ENCODE data around the gene TMEM178B.

Gene TMEM178B

DNA sequence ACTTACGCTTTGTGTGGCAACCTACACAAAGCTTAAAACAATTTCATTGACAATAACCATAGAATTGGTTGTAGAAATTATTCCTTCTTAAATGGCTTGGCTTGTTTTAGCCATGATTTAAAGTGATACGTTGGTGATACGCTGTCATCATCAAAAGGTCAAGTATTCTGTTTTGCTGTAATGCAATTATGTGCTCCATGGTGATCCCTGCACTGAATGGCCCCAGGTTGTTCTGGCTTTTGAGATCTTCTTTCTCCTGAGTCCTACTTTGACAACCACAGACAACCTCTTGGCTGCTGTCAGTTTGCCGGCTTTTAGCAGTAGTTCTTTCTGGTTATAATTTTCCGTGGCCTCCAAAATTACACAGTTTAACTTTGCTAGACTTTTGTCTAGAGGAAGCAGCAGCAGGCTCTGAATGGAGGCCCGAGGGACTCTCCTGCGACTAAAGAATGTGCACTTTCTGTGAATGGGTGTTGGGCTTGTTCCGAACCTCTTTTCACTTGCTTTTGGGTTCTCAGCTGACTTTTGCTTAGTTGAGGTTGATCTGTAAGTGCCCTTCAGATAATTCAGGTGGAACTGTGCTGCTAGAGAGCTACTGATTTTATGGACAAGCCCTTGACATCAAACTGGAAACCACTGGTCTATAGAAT lies 104.7 kb downstream of the TMEM178B start:
- TF ChIP-seq, protein P1, sequence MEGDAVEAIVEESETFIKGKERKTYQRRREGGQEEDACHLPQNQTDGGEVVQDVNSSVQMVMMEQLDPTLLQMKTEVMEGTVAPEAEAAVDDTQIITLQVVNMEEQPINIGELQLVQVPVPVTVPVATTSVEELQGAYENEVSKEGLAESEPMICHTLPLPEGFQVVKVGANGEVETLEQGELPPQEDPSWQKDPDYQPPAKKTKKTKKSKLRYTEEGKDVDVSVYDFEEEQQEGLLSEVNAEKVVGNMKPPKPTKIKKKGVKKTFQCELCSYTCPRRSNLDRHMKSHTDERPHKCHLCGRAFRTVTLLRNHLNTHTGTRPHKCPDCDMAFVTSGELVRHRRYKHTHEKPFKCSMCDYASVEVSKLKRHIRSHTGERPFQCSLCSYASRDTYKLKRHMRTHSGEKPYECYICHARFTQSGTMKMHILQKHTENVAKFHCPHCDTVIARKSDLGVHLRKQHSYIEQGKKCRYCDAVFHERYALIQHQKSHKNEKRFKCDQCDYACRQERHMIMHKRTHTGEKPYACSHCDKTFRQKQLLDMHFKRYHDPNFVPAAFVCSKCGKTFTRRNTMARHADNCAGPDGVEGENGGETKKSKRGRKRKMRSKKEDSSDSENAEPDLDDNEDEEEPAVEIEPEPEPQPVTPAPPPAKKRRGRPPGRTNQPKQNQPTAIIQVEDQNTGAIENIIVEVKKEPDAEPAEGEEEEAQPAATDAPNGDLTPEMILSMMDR (IDR thresholded peaks at IDR 0.05; ENCODE audit: control extremely low read depth, extremely low read depth, low read depth, missing control alignments): no peak
- POLR2A ChIA-PET: no interaction called here
- CTCF ChIA-PET: interaction anchor here (1.1 to 1.8 kb wide), 2 partner anchors 10 to 13 kb away, joined by 3 to 6 read pairs; no protein-coding TSS in a partner anchor
- DNase-seq (ENCODE audit: extremely low spot score): no peak

DNA sequence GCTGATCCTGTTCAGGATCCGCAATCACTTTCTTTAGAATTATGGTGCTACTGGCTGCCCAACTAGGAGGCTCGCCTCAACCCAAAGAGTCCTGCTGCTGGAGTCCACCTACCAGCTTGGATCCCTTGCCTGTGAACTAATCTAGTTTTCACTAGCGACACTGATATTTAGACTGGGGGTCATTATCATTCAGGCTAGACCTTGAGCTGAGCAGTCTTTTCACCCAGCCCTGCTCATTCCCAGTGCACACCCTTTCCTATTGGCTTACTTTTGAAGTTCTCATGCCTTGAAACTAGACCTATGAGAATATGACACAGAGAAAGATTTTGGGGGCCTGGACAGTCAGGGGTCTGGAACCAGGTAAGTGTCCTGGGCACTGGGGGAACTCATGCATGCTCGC lies 107.9 kb downstream of the TMEM178B start:
- TF ChIP-seq, protein P1 (IDR thresholded peaks at IDR 0.05; ENCODE audit: control extremely low read depth, extremely low read depth, low read depth, missing control alignments): no peak
- CTCF ChIA-PET: no interaction called here
- no peak for DNase-seq (ENCODE audit: extremely low spot score)
- POLR2A ChIA-PET: no interaction called here

DNA sequence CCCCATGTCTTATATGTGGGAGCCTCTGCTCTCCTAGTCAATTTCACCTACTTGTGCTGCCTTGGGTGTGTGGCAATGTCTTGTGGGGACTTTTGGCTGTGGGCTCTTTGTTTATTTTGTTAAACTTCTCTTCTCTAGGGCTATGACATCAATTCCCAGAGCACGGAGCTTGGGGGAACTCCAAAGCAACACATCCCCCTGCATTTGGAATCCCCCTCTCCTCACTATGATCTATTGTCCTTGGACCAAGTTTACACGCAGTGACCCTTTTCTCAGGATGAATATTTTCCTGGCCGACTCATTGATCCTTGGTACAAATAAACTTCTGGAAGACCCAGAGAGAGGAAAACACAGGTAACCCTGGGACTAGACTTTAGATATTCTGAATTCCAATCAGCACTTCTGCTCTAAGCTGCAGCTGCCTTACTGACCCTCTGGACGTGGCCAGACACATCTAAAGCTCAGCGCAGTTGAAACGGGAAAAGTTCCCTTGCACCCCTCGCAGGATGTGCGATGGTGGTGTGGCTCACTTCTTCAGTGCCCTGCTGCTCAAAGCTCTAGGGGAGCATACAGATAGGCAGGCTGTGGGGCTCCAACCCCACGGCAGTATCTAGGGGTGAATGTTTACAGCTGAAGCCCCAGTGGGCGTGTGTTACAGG lies 110.8 kb downstream of the TMEM178B start:
- ChIA-PET POLR2A (no interaction called here), CTCF (no interaction called here)
- DNase-seq (ENCODE audit: extremely low spot score): peak; percentile 26
- TF ChIP-seq, protein P1 (IDR thresholded peaks at IDR 0.05; ENCODE audit: control extremely low read depth, extremely low read depth, low read depth, missing control alignments): no peak

DNA sequence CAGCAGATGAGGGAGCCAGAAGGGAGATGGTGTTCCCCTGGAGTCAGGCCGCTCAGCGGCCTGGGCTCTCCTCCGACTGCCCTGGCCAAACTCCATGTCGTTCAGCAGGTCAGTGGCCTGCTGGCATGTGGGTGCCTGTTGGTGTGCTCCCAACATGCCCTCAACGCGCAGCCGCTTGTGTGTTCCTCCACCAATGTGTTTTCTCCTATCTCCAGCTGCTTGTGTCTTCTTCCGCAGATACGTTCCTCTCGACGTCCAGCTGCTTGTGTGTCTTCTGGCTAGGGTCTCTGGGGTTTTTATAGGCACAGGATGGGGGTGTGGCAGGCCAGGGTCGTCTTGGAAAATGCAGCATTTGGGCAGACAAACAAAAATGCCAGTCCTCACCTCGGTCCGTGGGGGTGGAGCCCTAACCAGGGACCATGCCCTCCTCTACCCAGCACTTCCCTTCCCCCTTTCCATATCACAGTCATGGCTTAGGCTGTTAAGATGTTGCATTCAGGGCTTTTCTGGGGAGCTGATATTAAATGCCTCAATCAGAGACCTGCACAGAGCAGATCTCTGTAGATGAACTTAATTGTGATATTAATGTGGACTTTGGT lies 111.6 kb downstream of the TMEM178B start:
- TF ChIP-seq, protein P1 (IDR thresholded peaks at IDR 0.05; ENCODE audit: control extremely low read depth, extremely low read depth, low read depth, missing control alignments): no peak
- ChIA-PET POLR2A (no interaction called here), CTCF (no interaction called here)
- no peak for DNase-seq (ENCODE audit: extremely low spot score)

DNA sequence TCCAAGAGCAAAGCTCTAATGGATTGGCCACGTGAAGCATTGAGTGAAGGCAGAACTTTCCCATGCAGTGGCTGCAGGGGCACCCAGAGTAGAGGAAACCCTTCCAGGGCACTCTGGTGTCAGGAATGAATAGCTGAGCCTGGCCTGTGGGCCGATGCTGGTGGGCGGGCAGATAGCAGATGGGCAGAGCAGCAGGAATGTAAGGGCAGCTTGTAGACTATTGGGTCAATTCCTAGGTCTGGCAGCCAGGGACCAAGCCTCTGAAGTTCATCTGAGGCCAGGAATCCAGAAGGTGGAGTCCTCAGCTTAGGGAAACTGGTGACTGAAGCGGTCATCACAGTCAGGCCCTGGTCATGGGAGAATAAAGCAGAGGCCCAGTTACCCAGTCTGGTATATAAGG lies 115.4 kb downstream of the TMEM178B start:
- CTCF ChIA-PET: interaction anchor here (0.9 kb wide), 1 partner anchor 12 kb away, joined by 4 read pairs; no protein-coding TSS in a partner anchor
- TF ChIP-seq, protein P1 (IDR thresholded peaks at IDR 0.05; ENCODE audit: control extremely low read depth, extremely low read depth, low read depth, missing control alignments): no peak
- DNase-seq (ENCODE audit: extremely low spot score): no peak
- POLR2A ChIA-PET: no interaction called here

DNA sequence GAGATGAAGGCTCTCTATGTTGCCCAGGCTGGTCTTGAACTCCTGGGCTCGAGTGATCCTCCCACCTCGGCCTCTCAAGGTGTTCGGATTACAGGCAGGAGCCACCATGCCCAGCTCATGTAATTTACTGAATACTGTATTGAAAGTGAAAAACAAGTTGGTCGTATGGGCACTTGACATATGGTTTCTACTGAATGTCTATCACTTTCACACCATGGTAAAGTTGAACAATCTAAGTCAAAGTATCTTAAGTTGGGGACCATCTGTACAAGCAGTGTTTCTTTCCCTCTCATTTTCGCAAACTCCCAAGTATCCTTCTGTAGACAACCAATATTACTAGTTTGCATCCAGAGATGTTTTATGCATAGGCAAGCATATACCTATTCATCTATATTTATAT lies 116.6 kb downstream of the TMEM178B start:
- TF ChIP-seq, protein P1 (IDR thresholded peaks at IDR 0.05; ENCODE audit: control extremely low read depth, extremely low read depth, low read depth, missing control alignments): no peak
- CTCF ChIA-PET: interaction anchor here (1.1 kb wide), 1 partner anchor 10 kb away, joined by 3 read pairs; no protein-coding TSS in a partner anchor
- POLR2A ChIA-PET: no interaction called here
- no peak for DNase-seq (ENCODE audit: extremely low spot score)
